ENCODE results near the gene KRT33B.
"Not testable (repeated sequence)": the region's sequence is repeated elsewhere in the genome, so short reads cannot be mapped to it uniquely, and the experiment has no call there.

GRCh38 chr17:41395044-41395443, 25.4 kb upstream of the KRT33B start:
- TF ChIP-seq EP300 (IDR thresholded peaks at IDR 0.05); POLR2A (IDR thresholded peaks at IDR 0.05; ENCODE audit: low read depth); POLR2AphosphoS5 (IDR thresholded peaks at IDR 0.05): not testable (repeated sequence)
- TF ChIP-seq, protein P1, sequence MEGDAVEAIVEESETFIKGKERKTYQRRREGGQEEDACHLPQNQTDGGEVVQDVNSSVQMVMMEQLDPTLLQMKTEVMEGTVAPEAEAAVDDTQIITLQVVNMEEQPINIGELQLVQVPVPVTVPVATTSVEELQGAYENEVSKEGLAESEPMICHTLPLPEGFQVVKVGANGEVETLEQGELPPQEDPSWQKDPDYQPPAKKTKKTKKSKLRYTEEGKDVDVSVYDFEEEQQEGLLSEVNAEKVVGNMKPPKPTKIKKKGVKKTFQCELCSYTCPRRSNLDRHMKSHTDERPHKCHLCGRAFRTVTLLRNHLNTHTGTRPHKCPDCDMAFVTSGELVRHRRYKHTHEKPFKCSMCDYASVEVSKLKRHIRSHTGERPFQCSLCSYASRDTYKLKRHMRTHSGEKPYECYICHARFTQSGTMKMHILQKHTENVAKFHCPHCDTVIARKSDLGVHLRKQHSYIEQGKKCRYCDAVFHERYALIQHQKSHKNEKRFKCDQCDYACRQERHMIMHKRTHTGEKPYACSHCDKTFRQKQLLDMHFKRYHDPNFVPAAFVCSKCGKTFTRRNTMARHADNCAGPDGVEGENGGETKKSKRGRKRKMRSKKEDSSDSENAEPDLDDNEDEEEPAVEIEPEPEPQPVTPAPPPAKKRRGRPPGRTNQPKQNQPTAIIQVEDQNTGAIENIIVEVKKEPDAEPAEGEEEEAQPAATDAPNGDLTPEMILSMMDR (IDR thresholded peaks at IDR 0.05), result not testable (repeated sequence)

All from esophagus muscularis mucosa (tissue), 4 donors.